HepG2 (cell line): ENCODE measurements around the gene PLEKHM2. TPM values are rescaled to one million over a fixed set of nuclear protein-coding genes. Genes with fewer than 3 reads are reported as not detected.

Experiments used
- AGO2 ChIP-seq: fragments of 200-400 bp; formaldehyde crosslinking; optimal IDR thresholded peaks from 2 replicates; pipeline ENCODE3; 2017; ENCODE audit warnings: mild to moderate bottlenecking, low read depth, low read length, moderate library complexity
- BRCA1 ChIP-seq: sonication (generic); formaldehyde crosslinking; IDR thresholded peaks from 2 replicates; pipeline ENCODE4 v1.4.0; 2020; ENCODE audit warnings: missing genetic modification reagents
- CAMTA2 ChIP-seq: sonication (generic); formaldehyde crosslinking; IDR thresholded peaks from 2 replicates; pipeline ENCODE4 v1.4.0; 2020; ENCODE audit warnings: mild to moderate bottlenecking, missing genetic modification reagents, borderline replicate concordance
- CREM ChIP-seq, 2 experiments: sonication (generic) in 1 of 2; formaldehyde crosslinking in 1 of 2; IDR thresholded peaks; 2 replicates each; pipeline versions ENCODE4 v1.4.0 to v1.6.1; 2016 to 2020; ENCODE audit warnings: antibody characterized with exemption in 1 of 2, mild to moderate bottlenecking in 1 of 2, missing genetic modification reagents in 1 of 2
- DMAP1 ChIP-seq: IDR thresholded peaks from 2 replicates; pipeline ENCODE4 v1.6.1; 2016
- DNMT1 ChIP-seq: sonication (generic); formaldehyde crosslinking; IDR thresholded peaks from 2 replicates; pipeline ENCODE4 v1.5.1; 2020; ENCODE audit warnings: mild to moderate bottlenecking, missing genetic modification reagents
- DR1 ChIP-seq: sonication (generic); formaldehyde crosslinking; IDR thresholded peaks from 2 replicates; pipeline ENCODE4 v1.8.0; 2021; ENCODE audit warnings: mild to moderate bottlenecking, missing genetic modification reagents, inconsistent platforms
- ETV6 ChIP-seq: sonication (generic); formaldehyde crosslinking; conservative IDR thresholded peaks from 2 replicates; pipeline ENCODE4 v1.4.0; 2020; ENCODE audit warnings: missing genetic modification reagents
- FOXJ3 ChIP-seq: sonication (generic); formaldehyde crosslinking; IDR thresholded peaks from 2 replicates; pipeline ENCODE4 v1.4.0; 2020; ENCODE audit warnings: missing genetic modification reagents, mild to moderate bottlenecking, borderline replicate concordance
- HNRNPL ChIP-seq: fragments of 200-400 bp; formaldehyde crosslinking; IDR thresholded peaks from 2 replicates; pipeline ENCODE4 v1.6.1; 2017; ENCODE audit warnings: mild to moderate bottlenecking, low read depth, low read length
- HNRNPLL ChIP-seq: fragments of 200-400 bp; formaldehyde crosslinking; IDR thresholded peaks from 2 replicates; pipeline ENCODE4 v1.6.1; 2017; ENCODE audit warnings: mild to moderate bottlenecking, low read depth, low read length; ENCODE audit not compliant: poor library complexity, severe bottlenecking
- HOXA3 ChIP-seq: sonication (generic); formaldehyde crosslinking; IDR thresholded peaks from 2 replicates; pipeline ENCODE4 v1.5.0; 2020; ENCODE audit warnings: missing genetic modification reagents
- KDM3A ChIP-seq: IDR thresholded peaks from 2 replicates; pipeline ENCODE4 v1.6.1; 2018; ENCODE audit warnings: low read depth, missing compliant biosample characterization
- MAF1 ChIP-seq: sonication (generic); formaldehyde crosslinking; IDR thresholded peaks from 2 replicates; pipeline ENCODE4 v1.5.0; 2020; ENCODE audit warnings: missing genetic modification reagents, borderline replicate concordance
- NCOA5 ChIP-seq: sonication (generic); formaldehyde crosslinking; IDR thresholded peaks from 2 replicates; pipeline ENCODE4 v1.4.0; 2020; ENCODE audit warnings: missing genetic modification reagents
- NFATC3 ChIP-seq: sonication (generic); formaldehyde crosslinking; IDR thresholded peaks from 2 replicates; pipeline ENCODE4 v1.5.1; 2020; ENCODE audit warnings: mild to moderate bottlenecking, missing genetic modification reagents
- PHF8 ChIP-seq: sonication (generic); formaldehyde crosslinking; IDR thresholded peaks from 2 replicates; pipeline ENCODE4 v1.5.0; 2020; ENCODE audit warnings: missing genetic modification reagents
- RBFOX2 ChIP-seq: fragments of 200-400 bp; formaldehyde crosslinking; IDR thresholded peaks from 2 replicates; pipeline ENCODE4 v1.6.1; 2017; ENCODE audit warnings: low read depth, mild to moderate bottlenecking, low read length
- SALL2 ChIP-seq: sonication (generic); formaldehyde crosslinking; IDR thresholded peaks from 2 replicates; pipeline ENCODE4 v1.8.1; 2023; ENCODE audit warnings: mild to moderate bottlenecking, missing genetic modification reagents, inconsistent platforms
- SP5 ChIP-seq: IDR thresholded peaks from 2 replicates; pipeline ENCODE4 v1.6.1; 2016; ENCODE audit warnings: low read depth, borderline replicate concordance
- ZFP36L1 ChIP-seq: sonication (generic); formaldehyde crosslinking; IDR thresholded peaks from 2 replicates; pipeline ENCODE4 v1.8.0; 2022; ENCODE audit warnings: mild to moderate bottlenecking, missing genetic modification reagents, moderate library complexity
- ZNF570 ChIP-seq: sonication (generic); formaldehyde crosslinking; IDR thresholded peaks from 2 replicates; pipeline ENCODE4 v1.4.0; 2020; ENCODE audit warnings: mild to moderate bottlenecking, missing genetic modification reagents, borderline replicate concordance
- ZSCAN25 ChIP-seq: sonication (generic); formaldehyde crosslinking; IDR thresholded peaks from 2 replicates; pipeline ENCODE4 v1.8.0; 2022; ENCODE audit warnings: mild to moderate bottlenecking, missing genetic modification reagents
- polyA plus RNA-seq, 8 experiments: library from polyadenylated mRNA; depleted of rRNA in 3 of 8; stranded (reverse) in 7 of 8; unstranded in 1 of 8; fragments of >200 nt; fragmentation: Illumina TruSeq in 4 of 8; extraction: Trizol in 4 of 8; gene quantifications; 2 replicates each; pipeline versions ENCODE4 v1.2.1 to v1.2.3, GENCODE V29; 2011 to 2016; ENCODE audit warnings: low read depth in 4 of 8, missing spikeins in 1 of 8, mixed read lengths in 1 of 8; ENCODE audit not compliant: insufficient read depth in 1 of 8
- total RNA-seq, 5 experiments: library from RNA; depleted of rRNA; stranded (reverse); fragments of >200 nt; fragmentation: Illumina TruSeq; extraction: Trizol; gene quantifications; 2 replicates each; pipeline ENCODE4 v1.2.3, GENCODE V29; 2016; ENCODE audit warnings: low read depth in 1 of 5
- TF ChIP-seq, protein P1 (sequence below): sonication (generic); formaldehyde crosslinking; conservative IDR thresholded peaks from 2 replicates; pipeline ENCODE4 v1.8.0; 2022; ENCODE audit warnings: low read depth, missing genetic modification reagents
- TF ChIP-seq, protein P2 (sequence below): sonication (generic); formaldehyde crosslinking; IDR thresholded peaks from 2 replicates; pipeline ENCODE4 v1.8.0; 2022; ENCODE audit warnings: missing genetic modification reagents, mild to moderate bottlenecking, inconsistent platforms, borderline replicate concordance
- TF ChIP-seq, protein P3 (sequence below): sonication (generic); formaldehyde crosslinking; IDR thresholded peaks from 2 replicates; pipeline ENCODE4 v1.8.0; 2022; ENCODE audit warnings: mild to moderate bottlenecking, missing genetic modification reagents, moderate library complexity
- TF ChIP-seq, protein P4 (sequence below): sonication (generic); formaldehyde crosslinking; IDR thresholded peaks from 2 replicates; pipeline ENCODE4 v1.5.0; 2020; ENCODE audit warnings: missing genetic modification reagents

Gene PLEKHM2
- total and polyA plus RNA-seq, 2 of the 13 experiments (the other 11 are each of a cell fraction or from before 2014, with no cell fraction given) = 16.5 to 27.3 TPM

DNA sequence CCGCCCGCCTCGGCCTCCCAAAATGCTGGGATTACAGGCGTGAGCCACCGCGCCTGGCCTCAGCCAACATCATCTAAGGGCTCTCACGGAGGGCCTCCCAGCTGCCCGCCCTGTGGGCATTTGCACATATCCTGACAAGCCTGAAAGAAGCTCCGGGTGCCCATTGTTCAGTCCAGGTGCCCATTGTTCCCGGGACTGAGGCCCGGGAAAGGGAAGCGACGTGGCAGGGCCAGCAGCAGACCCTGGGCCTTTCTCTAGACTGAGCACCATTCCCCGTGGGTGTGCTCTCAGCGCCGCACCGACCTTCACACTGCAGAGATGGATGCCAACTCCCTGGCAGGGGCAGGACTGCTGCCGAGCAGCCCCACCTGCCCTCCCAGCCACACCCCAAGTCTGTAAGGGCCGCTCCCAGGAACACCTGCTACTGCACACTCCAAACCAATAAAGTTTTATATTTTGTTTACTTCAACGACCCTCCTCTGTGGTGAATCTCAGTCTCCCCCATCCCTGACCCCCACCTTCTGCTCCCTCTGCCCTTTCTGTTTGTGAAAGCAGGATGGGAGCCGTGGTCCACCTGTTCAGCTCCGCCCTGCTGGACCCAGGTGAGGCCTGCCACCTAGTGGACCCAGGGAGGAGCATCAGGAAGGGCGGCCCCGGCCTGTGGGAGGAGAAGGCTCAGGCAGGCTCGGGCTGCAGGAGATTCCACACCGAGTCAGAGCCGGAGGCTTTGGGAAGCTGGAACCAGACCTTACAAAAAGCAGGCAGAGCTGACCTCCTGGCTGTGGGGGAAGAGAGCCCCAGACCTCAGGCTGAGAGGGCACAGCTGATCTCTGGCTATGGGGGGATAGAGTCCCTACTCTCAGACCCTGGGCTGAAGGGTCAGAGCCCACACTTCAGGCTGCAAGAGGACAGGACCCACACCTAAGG, 57.1 kb downstream of the PLEKHM2 start (continued):
- TF ChIP-seq, protein P1, sequence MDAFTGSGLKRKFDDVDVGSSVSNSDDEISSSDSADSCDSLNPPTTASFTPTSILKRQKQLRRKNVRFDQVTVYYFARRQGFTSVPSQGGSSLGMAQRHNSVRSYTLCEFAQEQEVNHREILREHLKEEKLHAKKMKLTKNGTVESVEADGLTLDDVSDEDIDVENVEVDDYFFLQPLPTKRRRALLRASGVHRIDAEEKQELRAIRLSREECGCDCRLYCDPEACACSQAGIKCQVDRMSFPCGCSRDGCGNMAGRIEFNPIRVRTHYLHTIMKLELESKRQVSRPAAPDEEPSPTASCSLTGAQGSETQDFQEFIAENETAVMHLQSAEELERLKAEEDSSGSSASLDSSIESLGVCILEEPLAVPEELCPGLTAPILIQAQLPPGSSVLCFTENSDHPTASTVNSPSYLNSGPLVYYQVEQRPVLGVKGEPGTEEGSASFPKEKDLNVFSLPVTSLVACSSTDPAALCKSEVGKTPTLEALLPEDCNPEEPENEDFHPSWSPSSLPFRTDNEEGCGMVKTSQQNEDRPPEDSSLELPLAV (CRISPR knock-in tag) = no peak
- TF ChIP-seq HNRNPLL = no peak
- TF ChIP-seq, protein P2, sequence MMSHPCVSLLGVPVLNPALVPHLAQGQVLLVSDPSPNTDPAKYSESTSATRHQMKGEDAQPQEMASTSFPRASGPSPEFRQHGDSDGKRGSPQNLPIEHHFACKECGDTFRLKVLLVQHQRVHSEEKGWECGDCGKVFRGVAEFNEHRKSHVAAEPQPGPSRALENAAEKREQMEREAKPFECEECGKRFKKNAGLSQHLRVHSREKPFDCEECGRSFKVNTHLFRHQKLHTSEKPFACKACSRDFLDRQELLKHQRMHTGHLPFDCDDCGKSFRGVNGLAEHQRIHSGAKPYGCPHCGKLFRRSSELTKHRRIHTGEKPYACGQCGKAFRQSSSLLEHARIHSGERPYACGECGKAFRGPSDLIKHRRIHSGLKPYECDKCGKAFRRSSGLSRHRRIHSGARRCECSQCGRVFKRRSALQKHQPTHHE (CRISPR knock-in tag) = no peak
- peak; percentile 51; the same call in 1 of the 2 replicates for TF ChIP-seq DMAP1
- TF ChIP-seq ETV6 = no peak
- peak; percentile 41; the same call in 1 of the 2 replicates for TF ChIP-seq DR1 (CRISPR knock-in tag)
- no peak for TF ChIP-seq CAMTA2 (CRISPR knock-in tag)
- peak; percentile 85 for TF ChIP-seq SP5
- no peak for TF ChIP-seq DNMT1 (CRISPR knock-in tag)
- TF ChIP-seq NFATC3 (CRISPR knock-in tag) = no peak
- no peak for TF ChIP-seq NCOA5 (CRISPR knock-in tag)
- TF ChIP-seq HNRNPL = no peak
- peak; percentile 31 for TF ChIP-seq AGO2
- no peak; the same call in 1 of the 2 replicates for TF ChIP-seq HOXA3 (CRISPR knock-in tag)
- TF ChIP-seq ZFP36L1 (CRISPR knock-in tag) = no peak
- TF ChIP-seq, protein P3, sequence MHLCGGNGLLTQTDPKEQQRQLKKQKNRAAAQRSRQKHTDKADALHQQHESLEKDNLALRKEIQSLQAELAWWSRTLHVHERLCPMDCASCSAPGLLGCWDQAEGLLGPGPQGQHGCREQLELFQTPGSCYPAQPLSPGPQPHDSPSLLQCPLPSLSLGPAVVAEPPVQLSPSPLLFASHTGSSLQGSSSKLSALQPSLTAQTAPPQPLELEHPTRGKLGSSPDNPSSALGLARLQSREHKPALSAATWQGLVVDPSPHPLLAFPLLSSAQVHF = no peak
- TF ChIP-seq KDM3A (CRISPR knock-in tag) = peak; percentile 86
- TF ChIP-seq PHF8 = 0 out of 2 replicates have a peak, but pooled peaks have one; percentile 36
- TF ChIP-seq, protein P4, sequence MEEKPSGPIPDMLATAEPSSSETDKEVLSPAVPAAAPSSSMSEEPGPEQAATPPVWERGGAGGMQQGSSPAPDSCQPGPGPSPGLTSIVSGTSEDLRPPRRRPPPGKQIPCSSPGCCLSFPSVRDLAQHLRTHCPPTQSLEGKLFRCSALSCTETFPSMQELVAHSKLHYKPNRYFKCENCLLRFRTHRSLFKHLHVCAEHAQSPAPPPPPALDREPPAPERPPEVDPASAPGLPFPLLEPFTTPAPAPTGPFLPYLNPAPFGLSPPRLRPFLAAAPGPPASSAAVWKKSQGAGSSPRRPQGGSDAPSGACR (CRISPR knock-in tag) = no peak
- TF ChIP-seq CREM (IDR thresholded peaks at IDR 0.05) = no peak
- TF ChIP-seq CREM (CRISPR knock-in tag; IDR thresholded peaks at IDR 0.05) = no peak
- peak; percentile 83; the same call in 1 of the 2 replicates for TF ChIP-seq ZSCAN25 (CRISPR knock-in tag)
- TF ChIP-seq BRCA1 = no peak
- TF ChIP-seq FOXJ3 (CRISPR knock-in tag) = no peak
- no peak for TF ChIP-seq ZNF570 (CRISPR knock-in tag)
- TF ChIP-seq SALL2 (CRISPR knock-in tag) = 0 out of 2 replicates have a peak, but pooled peaks have one; percentile 28
- no peak for TF ChIP-seq RBFOX2
- no peak for TF ChIP-seq MAF1 (CRISPR knock-in tag)
